NCI-H510A treated with DMSO at 0.1 percent for 48 hours (cell line): ENCODE data around the gene CHRNB2.
"Not testable (repeated sequence)": the region's sequence is repeated elsewhere in the genome, so short reads cannot be mapped to it uniquely, and the experiment has no call there.

Experiments used
- DNase-seq: peaks from one replicate; lab custom pipeline; 2025; lab: John Stamatoyannopoulos, UW

CHRNB2 gene

GRCh38 chr1:154567386-154568156 lies at the start of gene CHRNB2:
TSS of gene CHRNB2 (plus strand) at chr1:154567778. CDS start at chr1:154568045, 267 bp downstream.
- DNase-seq = peak; percentile 83

DNA sequence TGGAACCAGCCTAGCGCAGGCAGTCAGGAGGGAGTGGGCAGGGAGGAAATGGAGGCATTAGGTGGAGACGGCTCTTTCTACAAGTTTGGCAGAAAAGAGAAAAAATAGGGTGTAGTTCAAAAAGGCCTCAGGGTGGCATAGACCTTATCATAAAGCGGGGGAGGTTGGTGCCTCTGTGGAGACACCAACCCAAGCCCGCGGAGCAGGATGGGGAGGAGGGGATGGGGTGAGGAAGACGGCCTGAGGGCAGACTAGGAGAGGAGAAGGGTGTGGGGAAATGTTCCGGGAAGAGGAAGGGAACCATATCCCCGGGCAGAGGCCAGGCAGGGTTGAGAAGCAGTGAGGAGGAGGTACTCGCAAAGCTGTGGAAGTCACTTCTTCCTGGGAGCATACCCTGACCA lies 48.0 kb upstream of the CHRNB2 start:
- no peak for DNase-seq

GRCh38 chr1:154520333-154520732 lies 47.2 kb upstream of the CHRNB2 start:
- DNase-seq = no peak

GRCh38 chr1:154521695-154522094 lies 45.9 kb upstream of the CHRNB2 start:
- DNase-seq = no peak

DNA sequence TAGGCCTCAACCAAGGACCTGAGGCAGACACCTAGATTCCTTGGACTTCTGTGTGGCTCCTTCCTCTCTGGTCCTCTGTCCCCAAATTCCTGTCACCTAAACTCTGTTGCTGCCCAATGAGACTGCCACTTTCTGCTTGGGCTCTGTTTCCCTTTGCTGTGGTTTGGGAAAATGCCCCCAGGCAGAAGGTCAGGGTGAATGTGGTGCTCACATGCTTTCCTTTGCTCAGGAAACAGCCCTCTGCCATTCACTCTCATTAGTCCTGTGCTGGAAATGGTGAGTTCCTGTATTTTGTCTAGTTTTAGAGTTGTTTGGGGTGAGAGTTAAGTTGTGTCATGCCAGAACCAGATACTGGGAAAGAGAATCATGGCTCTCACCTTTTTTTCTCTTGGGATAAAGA lies 42.7 kb upstream of the CHRNB2 start:
- DNase-seq = no peak

GRCh38 chr1:154527192-154527591 lies 40.4 kb upstream of the CHRNB2 start:
- no peak for DNase-seq

DNA sequence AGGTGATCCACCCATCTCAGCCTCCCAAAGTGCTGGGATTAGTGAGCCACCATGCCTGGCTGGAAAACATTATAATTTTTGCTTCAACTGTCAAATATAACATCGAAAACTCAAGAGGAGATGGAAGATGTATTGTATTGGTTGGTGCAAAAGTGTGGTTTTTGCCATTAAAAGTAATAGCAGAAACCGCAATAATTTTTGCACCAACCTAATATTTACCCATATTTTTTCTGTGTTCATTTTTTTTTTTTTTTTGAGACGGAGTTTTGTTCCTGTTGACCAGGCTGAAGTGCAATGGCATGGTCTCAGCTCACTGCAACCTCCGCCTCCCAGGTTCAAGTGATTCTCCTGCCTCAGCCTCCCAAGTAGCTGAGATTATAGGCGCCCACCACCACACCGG lies 38.3 kb upstream of the CHRNB2 start:
- no peak for DNase-seq

DNA sequence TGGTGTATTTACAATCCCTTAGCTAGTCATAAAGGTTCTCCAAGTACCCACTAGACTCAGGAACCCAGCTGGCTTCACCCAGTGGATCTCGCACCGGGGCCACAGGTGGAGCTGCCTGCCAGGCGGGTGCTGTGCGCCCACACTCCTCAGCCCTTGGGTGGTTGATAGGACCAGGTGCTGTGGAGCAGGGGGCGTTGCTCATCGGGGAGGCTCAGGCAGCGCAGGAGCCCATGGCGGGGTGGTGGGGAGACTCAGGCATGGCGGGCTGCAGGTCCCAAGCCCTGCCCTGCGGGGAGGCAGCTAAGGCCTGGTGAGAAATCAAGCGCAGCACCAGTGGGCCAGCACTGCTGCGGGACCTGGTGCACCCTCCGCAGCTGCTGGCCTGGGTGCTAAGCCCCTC lies 35.6 kb upstream of the CHRNB2 start:
- DNase-seq = not testable (repeated sequence)

DNA sequence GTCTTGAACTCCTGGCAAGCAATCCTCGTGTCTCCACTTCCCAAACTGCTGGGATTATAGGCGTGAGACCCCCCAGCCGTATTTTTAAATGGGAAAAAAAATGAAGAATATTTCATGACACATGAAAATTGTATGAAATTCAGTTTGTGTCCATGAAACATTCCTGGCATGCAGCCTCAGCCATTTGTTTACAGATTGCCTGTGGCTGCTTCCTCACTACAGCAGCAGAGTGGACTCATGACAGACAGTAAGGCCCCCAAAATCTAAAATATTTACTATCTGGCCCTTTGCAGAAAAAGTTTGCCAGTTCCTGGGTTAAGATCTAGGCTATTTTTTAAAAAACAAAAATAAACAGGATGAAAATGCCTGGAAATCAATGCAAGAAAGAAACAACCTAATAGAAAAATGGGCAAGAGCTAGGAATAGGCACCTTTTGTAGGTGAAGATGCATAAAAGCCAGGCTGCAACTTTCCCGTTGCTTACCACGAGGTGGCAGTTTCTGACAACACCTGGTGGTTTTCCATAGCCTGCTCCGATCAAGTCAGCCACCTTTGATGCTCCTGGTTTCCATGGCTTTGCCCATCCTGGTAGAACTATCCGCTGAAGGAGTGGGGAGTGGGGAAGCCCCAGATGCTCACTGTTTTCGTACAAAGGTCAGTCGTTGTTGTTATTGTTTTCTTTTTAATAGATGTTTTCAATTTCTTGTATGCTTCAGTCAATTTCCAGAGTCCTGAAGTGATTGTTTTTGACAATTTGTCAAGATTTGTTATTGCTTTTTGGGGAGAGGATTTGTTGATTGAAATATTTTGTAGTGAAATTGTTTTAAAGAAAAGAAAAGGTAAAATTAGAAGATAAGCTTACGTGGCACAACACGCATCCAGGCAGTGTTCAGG lies 33.4 kb upstream of the CHRNB2 start:
- peak; percentile 79 for DNase-seq

- DNase-seq = no peak
Measured at GRCh38 chr1:154536570-154536969, 31.0 kb upstream of the CHRNB2 start.

DNA sequence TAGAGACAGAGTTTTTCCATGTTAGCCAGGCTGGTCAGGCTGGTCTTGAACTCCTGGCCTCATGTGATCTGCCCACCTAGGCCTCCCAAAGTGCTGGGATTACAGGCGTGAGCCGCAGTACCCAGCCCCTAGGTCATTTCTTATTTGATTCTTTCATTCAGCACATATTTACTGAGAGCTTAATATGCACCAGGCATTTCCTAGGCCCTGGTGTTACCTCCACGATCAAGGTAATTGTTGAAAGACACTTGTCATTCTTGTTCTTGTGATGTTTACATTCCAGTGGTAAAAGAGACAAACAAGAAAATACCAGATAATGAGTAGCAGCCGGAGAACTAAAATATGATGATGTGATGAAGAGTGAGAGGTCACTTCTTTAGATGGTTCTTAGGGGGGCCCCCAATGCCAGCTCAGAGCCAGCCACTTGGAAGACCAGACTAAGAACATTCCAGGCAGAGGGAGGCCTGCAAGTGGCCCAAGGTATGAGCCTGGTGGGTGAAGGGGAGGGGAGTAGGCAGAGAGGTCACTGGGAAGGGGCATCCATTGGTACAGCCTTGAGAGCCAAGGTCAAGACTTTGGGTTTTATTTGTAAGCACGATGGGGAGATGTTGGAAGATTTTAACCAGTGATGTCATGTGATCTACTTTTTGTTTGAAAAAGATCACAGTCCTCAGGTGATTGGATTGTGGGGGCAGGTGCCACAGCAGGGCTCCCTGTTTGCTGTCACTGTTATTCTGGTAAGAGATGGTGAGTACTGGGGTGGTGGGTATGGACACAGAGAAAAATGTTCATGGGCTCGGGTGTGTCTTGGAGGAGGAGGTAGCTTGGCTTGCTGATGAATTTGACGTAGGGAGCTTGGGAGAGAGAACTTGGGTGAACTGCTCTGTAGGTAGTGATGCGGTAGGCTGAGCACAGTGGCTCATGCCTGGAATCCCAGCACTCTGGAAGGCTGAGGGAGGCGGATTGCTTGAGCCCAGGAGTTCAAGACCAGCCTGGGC lies 27.8 kb upstream of the CHRNB2 start:
- no peak for DNase-seq

DNA sequence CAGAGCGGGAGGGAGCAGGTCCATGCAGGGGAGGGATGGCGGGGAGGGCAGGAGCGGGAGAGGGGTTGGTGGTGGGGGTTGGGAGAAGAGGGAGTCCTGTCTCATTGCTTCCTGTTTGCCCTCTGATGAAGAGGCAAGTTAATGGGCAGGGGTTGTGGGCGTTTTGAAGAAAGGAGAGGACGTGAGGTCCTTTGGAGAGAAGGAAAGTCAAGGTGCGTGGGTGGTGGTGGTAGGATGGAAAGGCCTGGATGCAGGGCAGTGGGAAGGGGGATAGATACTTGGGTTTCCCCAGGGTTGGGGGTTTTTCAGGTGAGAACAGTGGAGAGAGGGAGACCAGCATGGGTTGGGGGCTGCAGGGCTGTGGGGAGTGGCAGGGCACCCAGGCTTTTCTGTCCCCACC lies 26.3 kb upstream of the CHRNB2 start:
- no peak for DNase-seq

- DNase-seq = peak; percentile 39
Measured at GRCh38 chr1:154546264-154547063, 21.1 kb upstream of the CHRNB2 start.

- DNase-seq = no peak
Measured at GRCh38 chr1:154547105-154547732, 20.4 kb upstream of the CHRNB2 start.

DNA sequence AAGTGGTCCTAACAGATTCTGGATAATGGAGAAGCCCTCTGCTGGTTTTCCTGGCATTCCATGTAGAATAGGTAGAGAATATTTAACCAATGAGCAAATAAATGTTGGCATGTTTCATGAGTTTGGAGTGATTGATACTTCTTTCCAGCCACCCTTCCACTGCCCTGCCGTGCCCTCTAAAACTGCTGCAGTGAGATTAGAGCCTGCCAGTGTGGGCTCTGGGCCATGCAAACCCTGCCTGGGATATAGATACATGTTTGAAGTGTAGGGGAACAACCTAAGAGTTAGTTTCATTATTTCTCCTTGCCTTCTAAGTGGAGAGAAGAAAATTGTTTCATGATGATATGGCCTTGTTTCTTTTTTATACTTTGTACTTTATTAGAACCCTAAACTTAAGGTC lies 19.6 kb upstream of the CHRNB2 start:
- DNase-seq = no peak

DNA sequence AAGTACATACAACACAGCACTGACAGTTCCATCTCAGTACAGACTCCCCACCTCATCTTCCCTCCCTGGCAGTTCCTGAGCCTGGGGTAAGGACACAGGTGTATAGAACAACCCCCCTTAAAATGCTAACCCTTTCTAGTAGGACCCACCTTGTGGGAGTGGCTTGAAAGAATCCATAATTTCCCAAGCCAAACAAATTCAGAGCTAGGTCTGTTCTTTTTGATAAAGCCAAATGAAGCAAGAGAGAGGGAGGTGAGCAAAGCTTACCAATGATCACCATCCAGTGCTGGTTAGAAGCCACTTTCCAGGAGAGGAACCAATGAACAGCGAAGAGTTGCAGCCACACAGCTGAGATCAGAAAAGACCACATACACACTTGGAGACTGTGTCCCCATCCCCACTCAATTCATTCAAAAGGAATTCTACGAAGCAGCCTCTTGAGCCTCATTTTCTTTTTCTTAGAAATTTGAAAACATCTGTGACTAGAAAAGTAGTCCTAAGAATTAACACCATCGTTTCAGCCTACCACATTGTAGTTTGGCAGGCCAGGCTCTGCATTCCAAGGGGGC lies 18.3 kb upstream of the CHRNB2 start:
- no peak for DNase-seq

- DNase-seq = no peak
Measured at GRCh38 chr1:154550070-154550469, 17.5 kb upstream of the CHRNB2 start.

DNA sequence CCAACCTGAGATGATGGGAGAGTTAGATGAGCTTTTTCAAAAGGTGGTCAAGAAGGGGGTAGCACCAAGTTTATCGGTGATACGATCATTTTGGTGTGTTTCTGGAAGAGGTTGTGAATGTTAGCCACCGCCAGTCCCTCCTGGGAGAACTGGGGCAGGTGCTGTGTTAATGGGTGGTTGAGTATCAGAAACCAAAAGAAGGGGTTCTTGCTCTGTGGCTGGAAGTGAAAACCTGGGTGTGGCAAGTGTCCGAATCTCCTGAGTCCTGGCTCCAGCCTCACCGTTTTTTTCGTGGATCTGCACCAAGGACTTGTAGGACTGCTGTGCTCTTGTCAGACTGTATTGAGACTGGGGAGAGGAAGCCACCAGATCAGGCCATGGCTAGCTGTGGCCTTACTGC lies 16.9 kb upstream of the CHRNB2 start:
- no peak for DNase-seq

DNA sequence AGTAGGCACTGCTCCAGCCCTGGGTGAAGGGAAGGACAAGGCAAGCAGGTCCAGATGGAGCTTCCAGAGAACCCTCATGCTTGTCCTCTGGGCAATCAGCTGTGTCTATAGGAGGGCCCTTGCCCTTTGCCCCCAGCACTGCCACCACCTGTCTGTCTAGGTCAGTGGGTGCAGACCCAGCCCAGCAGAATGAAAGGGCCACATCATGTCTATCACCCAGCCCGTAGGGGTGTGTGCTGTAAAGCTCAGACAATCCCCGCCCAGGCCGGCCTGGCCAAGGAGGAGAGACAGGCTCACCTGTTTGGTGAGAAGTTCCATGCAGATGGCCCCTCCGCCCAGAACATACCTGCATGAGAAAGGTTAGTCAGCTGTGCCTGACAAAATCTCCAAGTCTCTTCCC lies 16.1 kb upstream of the CHRNB2 start:
- no peak for DNase-seq

GRCh38 chr1:154552036-154552435 lies 15.5 kb upstream of the CHRNB2 start:
- DNase-seq = no peak
